ENCODE data around the gene SLC16A7. TPM values are rescaled to one million over a fixed set of nuclear protein-coding genes. Genes with fewer than 3 reads are reported as not detected.

The SLC16A7 gene
- total and polyA plus RNA-seq, 2 of the 8 experiments (the other 6 are each of a cell fraction or from before 2014, with no cell fraction given): 0.74 to 4.3 TPM

DNA sequence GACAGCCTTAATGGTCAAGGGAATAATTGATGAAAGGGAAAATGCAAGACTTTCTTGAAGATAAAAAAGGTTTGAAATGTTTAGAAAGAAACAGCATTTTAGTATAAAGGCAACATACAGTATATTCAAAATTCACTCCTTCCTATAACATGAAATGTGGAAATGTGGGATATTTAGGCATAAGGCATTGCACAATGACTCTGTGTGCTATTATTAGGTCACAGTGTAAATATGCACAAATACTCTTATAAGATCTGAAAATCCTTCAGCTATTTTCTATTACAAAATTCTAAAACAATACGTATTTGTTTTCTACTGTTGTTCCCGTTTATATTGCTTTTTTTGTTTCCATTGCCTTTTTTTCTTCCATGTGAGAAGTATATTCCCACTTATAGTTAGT lies 127.7 kb downstream of the SLC16A7 start:
- Histone ChIP-seq H3K23me2 (ENCODE audit: low read depth, low read length) (no peaks in the 10 kb centered on the region), H4K20me1 (replicated peaks in 1 of 2; ENCODE audit: control insufficient read depth in 1 of 2, insufficient read depth in 2 of 2, low read length in 2 of 2) (no peaks in the 10 kb centered on the region), H2BK20ac (ENCODE audit: low read length) (no peak overlapping the region), H3K18ac (ENCODE audit: extremely low read depth, low read length) (no peak overlapping the region), H4K5ac (ENCODE audit: insufficient read length, low read depth, low read length) (no peak overlapping the region), H2BK120ac (replicated peaks; ENCODE audit: low read depth, low read length) (no peak overlapping the region), H3K23ac (ENCODE audit: insufficient read length) (no peak overlapping the region), H3K14ac (ENCODE audit: insufficient read length) (no peak overlapping the region), H3K79me2 (ENCODE audit: control insufficient read depth in 1 of 2, insufficient read depth in 2 of 2, low read length in 2 of 2) (no peaks in the 10 kb centered on the region), H4K8ac (ENCODE audit: extremely low read depth, insufficient read depth, low read length) (no peak overlapping the region), H3K27me3 (replicated peaks in 1 of 4; ENCODE audit: control insufficient read depth in 3 of 4, extremely low read depth in 1 of 4, insufficient read depth in 3 of 4, low read length in 3 of 4) (no peaks in the 10 kb centered on the region), H2AFZ (ENCODE audit: low read length) (no peak overlapping the region), H3K79me1 (ENCODE audit: low read depth, low read length) (no peaks in the 10 kb centered on the region), H3K27ac (ENCODE audit: low read depth, low read length) (no peak overlapping the region), H3K56ac (replicated peaks; ENCODE audit: insufficient read length, low read depth, low read length) (no peak overlapping the region), H3K36me3 (ENCODE audit: control insufficient read depth in 2 of 4, insufficient read depth in 4 of 4, low read length in 3 of 4) (no peaks in the 10 kb centered on the region), H3K4me1 (replicated peaks in 1 of 4; ENCODE audit: control insufficient read depth in 3 of 4, insufficient read depth in 4 of 4, low read length in 3 of 4) (no peaks in the 10 kb centered on the region), H4K91ac (replicated peaks; ENCODE audit: insufficient read length, low read length) (no peak overlapping the region), H2BK15ac (ENCODE audit: low read length) (no peak overlapping the region), H2BK12ac (ENCODE audit: low read depth, low read length) (no peak overlapping the region), H3K4me2 (ENCODE audit: insufficient read depth in 1 of 2, low read depth in 2 of 2, low read length in 2 of 2) (no peak overlapping the region), H3K4ac (replicated peaks; ENCODE audit: insufficient read length, low read depth, low read length) (no peak overlapping the region), H3K9ac (replicated peaks in 1 of 4; ENCODE audit: extremely low read depth in 1 of 4, low read depth in 3 of 4, low read length in 3 of 4) (no peak overlapping the region), H2AK5ac (ENCODE audit: low read depth, low read length) (no peak overlapping the region), H2BK5ac (ENCODE audit: low read depth, low read length) (no peak overlapping the region), H3K4me3 (ENCODE audit: extremely low read depth in 1 of 4, insufficient read depth in 2 of 4, low read depth in 3 of 4, low read length in 4 of 4) (no peak overlapping the region), H3K9me3 (ENCODE audit: insufficient read depth in 2 of 2, low read depth in 1 of 2, low read length in 1 of 2) (no peaks in the 10 kb centered on the region)
- TF ChIP-seq TCF12 (IDR thresholded peaks at IDR 0.05; ENCODE audit: low read depth, low read length) (no peak), POLR2A (IDR thresholded peaks at IDR 0.05; ENCODE audit: control extremely low read depth in 1 of 2, low read depth in 2 of 2, low read length in 2 of 2) (no peak), MAFK (IDR thresholded peaks at IDR 0.05; ENCODE audit: low read depth, low read length) (no peak), BACH1 (IDR thresholded peaks at IDR 0.05; ENCODE audit: low read length) (no peak)
- DNase-seq (ENCODE audit: low read depth in 1 of 2, low spot score in 2 of 2) (no peak), FAIRE-seq (no peak)
- ChIA-PET POLR2A (ENCODE audit: partially characterized antibody) (no interaction called here), CTCF (ENCODE audit: partially characterized antibody) (no interaction called here)
- WGBS, 2 experiments (ENCODE audit: extremely low coverage in 1 of 2, insufficient coverage in 1 of 2, insufficient read length in 1 of 2, insufficient replicate concordance in 2 of 2, low coverage in 1 of 2, low lambda C conversion rate in 2 of 2, missing lambda C conversion rate in 1 of 2): 90% methylated on average over 2 of the region's 2 CpGs; no CpG with 5 or more reads in 1 of the 2 experiments

All from H1 (cell line).